NT2/D1 (cell line): ENCODE measurements around the gene AHCTF1.
A peak's percentile ranks its signal among the peaks of the same experiment; 100 is the strongest.

ENCODE experiments used
- DNase-seq: peaks from one replicate; pipeline ENCODE4 v3.0.0-alpha.2; 2011; ENCODE audit warnings: low read depth, low spot score
- H3K27me3 ChIP-seq: 2 replicates; pipeline ENCODE4 v1.6.0; 2011; ENCODE audit warnings: mild to moderate bottlenecking; ENCODE audit not compliant: insufficient read length, insufficient read depth
- H3K36me3 ChIP-seq: 2 replicates; pipeline ENCODE4 v1.6.1; 2011; ENCODE audit warnings: mild to moderate bottlenecking, low read length, mixed read lengths; ENCODE audit not compliant: insufficient read depth, insufficient read length
- H3K4me1 ChIP-seq: 2 replicates; pipeline ENCODE4 v1.5.1; 2011; ENCODE audit not compliant: insufficient read depth, insufficient read length
- H3K4me3 ChIP-seq: 2 replicates; pipeline ENCODE4 v1.5.1; 2011; ENCODE audit warnings: low read depth; ENCODE audit not compliant: insufficient read length
- H3K9ac ChIP-seq: 2 replicates; pipeline ENCODE4 v1.6.0; 2011; ENCODE audit warnings: low read depth; ENCODE audit not compliant: insufficient read length
- H3K9me3 ChIP-seq: 2 replicates; pipeline ENCODE4 v1.5.1; 2011; ENCODE audit warnings: mild to moderate bottlenecking, low read length; ENCODE audit not compliant: insufficient read depth
- SUZ12 ChIP-seq: IDR thresholded peaks from 2 replicates; pipeline ENCODE4 v1.6.1; 2011; ENCODE audit not compliant: insufficient read length, insufficient read depth; ENCODE audit errors: extremely low read depth
- YY1 ChIP-seq: IDR thresholded peaks from 2 replicates; pipeline ENCODE4 v1.6.1; 2011; ENCODE audit not compliant: insufficient read length, insufficient read depth
- ZNF274 ChIP-seq: IDR thresholded peaks from 2 replicates; pipeline ENCODE4 v1.6.1; 2011; ENCODE audit warnings: mild to moderate bottlenecking, low read depth, low read length

Gene AHCTF1, protein sequence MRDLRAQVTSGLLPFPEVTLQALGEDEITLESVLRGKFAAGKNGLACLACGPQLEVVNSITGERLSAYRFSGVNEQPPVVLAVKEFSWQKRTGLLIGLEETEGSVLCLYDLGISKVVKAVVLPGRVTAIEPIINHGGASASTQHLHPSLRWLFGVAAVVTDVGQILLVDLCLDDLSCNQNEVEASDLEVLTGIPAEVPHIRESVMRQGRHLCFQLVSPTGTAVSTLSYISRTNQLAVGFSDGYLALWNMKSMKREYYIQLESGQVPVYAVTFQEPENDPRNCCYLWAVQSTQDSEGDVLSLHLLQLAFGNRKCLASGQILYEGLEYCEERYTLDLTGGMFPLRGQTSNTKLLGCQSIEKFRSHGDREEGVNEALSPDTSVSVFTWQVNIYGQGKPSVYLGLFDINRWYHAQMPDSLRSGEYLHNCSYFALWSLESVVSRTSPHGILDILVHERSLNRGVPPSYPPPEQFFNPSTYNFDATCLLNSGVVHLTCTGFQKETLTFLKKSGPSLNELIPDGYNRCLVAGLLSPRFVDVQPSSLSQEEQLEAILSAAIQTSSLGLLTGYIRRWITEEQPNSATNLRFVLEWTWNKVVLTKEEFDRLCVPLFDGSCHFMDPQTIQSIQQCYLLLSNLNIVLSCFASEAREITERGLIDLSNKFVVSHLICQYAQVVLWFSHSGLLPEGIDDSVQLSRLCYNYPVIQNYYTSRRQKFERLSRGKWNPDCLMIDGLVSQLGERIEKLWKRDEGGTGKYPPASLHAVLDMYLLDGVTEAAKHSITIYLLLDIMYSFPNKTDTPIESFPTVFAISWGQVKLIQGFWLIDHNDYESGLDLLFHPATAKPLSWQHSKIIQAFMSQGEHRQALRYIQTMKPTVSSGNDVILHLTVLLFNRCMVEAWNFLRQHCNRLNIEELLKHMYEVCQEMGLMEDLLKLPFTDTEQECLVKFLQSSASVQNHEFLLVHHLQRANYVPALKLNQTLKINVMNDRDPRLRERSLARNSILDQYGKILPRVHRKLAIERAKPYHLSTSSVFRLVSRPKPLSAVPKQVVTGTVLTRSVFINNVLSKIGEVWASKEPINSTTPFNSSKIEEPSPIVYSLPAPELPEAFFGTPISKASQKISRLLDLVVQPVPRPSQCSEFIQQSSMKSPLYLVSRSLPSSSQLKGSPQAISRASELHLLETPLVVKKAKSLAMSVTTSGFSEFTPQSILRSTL (N-terminal part only)

DNA sequence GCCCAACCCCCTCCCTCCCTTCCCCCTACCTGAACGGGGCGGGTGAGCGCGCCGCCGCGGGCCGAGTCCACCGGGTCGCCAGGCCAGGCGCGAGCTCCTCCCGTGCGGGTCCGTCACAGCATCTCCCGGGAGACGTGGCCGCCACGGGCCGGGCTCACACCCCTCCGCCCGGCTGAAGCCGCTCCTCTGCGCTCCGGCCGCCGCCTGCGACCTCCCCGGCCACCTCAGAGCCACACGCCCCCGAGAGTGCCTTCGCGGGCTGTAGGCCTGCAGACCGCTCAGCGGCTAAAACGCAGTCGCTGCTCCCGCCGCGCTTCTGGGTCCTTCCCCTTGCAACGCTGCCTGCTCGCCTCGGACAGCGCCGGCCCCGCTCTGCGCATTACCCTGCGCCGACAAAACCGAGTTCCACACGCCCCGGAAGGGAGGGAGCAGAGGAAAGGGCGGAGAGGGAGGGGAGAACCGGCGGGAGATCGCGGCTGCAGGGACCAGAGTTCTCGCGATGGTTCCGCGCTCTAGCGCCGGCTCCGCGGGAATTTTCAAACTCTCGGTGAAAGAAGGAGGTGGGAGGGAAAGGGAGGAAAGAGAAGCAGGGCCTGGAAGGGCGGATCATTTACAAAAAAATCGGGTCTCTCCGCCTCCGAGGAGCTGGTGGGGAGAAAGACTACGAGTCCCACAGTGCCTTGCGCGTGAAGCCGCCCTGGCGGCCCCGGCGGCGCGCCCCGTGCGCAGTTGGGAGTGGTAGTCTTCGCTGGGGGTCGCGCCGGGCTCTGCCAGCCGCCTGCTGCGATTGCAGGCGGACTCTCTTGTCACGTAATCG lies at the start of gene AHCTF1:
TSS of gene AHCTF1 (minus strand) at position 400 of the 817 bp plus-strand sequence. CDS start 13,578 bp downstream, outside the sequence.
- Histone ChIP-seq H3K9ac (peak within 1 kb of the TSS; percentile 100), H3K36me3 (peaks cover 14% of the 10 kb centered on the region), H3K27me3 (no peaks in the 10 kb centered on the region), H3K4me1 (no peaks in the 10 kb centered on the region), H3K4me3 (peak within 1 kb of the TSS; percentile 99), H3K9me3 (no peaks in the 10 kb centered on the region)
- no peak for TF ChIP-seq ZNF274
- TF ChIP-seq YY1: no peak
- no peak for TF ChIP-seq SUZ12
- DNase-seq: peak; percentile 98

DNA sequence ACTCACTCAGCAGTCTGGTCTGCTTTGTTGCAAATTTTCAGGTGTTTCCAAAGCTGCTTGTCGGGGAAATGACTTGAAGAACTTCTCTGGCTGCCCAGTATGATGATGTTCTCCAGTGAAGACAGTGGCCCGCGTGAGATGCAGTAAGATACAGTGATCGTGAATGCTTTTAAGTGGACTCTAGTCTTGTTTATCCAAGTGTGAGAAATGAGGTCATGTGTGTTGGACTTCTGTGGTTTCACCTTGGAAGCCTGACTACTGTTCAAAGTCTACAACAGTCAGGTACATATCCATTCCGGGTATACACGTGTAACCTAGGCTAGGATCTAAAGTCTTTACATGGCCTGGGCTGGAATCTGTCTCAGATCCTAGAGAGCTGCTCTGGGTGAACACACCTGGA lies 47.0 kb upstream of the AHCTF1 start:
- peaks cover 93% of the 10 kb centered on the region for H3K9me3 ChIP-seq
- no peaks in the 10 kb centered on the region for H3K4me1 ChIP-seq
- no peak for TF ChIP-seq SUZ12
- TF ChIP-seq YY1: no peak
- no peak for TF ChIP-seq ZNF274
- DNase-seq: no peak
- no peak overlapping the region for H3K9ac ChIP-seq
- H3K27me3 ChIP-seq: no peaks in the 10 kb centered on the region
- H3K36me3 ChIP-seq: peaks cover 50% of the 10 kb centered on the region
- H3K4me3 ChIP-seq: no peak overlapping the region

DNA sequence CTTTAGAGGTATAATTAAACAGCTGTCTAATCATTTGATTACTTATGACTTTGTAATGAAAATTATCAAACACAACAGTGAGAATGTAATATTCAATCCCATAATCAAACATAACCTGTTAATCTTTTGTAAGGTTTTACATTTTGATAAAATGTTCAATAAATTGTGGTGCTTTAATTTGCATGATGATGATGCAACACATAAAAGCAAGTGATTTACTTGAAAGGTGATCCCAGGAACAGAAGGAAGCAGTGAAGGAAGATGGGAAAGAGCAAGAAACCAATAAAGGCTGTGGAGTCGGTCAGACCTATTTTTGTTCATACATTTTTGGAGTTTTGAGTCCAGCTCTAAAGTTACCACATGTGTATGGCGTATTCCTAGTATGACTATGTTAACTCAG lies 46.5 kb upstream of the AHCTF1 start:
- peaks cover 48% of the 10 kb centered on the region for H3K36me3 ChIP-seq
- H3K4me1 ChIP-seq: no peaks in the 10 kb centered on the region
- no peak for DNase-seq
- H3K4me3 ChIP-seq: no peak overlapping the region
- H3K27me3 ChIP-seq: no peaks in the 10 kb centered on the region
- H3K9me3 ChIP-seq: peaks cover 93% of the 10 kb centered on the region
- no peak overlapping the region for H3K9ac ChIP-seq
- TF ChIP-seq YY1: no peak
- TF ChIP-seq SUZ12: no peak

DNA sequence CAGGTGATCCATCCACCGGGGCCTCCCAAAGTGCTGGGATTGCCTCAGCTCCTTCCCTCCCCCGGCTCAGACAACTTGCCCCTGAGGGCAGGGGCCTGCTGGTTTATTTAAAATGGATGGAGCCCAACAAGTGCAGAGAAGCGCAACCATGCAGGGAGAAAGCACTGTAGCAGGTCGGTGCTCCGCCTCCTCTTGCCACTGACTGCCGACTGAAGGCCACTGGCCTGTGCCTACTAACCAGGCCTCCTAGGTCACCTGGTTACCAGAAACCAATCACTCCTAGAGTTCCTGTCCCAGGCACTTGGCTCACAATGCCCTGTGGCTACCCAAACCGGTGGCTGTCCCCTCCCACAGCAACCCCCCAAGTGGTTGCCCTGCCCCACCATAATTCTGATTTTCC lies 40.2 kb upstream of the AHCTF1 start:
- DNase-seq: no peak
- H3K36me3 ChIP-seq: peaks cover 14% of the 10 kb centered on the region
- peaks cover 91% of the 10 kb centered on the region for H3K9me3 ChIP-seq
- no peaks in the 10 kb centered on the region for H3K4me1 ChIP-seq
- no peaks in the 10 kb centered on the region for H3K27me3 ChIP-seq
- TF ChIP-seq ZNF274: no peak
- TF ChIP-seq SUZ12: no peak
- no peak for TF ChIP-seq YY1
- no peak overlapping the region for H3K4me3 ChIP-seq
- H3K9ac ChIP-seq: no peak overlapping the region

DNA sequence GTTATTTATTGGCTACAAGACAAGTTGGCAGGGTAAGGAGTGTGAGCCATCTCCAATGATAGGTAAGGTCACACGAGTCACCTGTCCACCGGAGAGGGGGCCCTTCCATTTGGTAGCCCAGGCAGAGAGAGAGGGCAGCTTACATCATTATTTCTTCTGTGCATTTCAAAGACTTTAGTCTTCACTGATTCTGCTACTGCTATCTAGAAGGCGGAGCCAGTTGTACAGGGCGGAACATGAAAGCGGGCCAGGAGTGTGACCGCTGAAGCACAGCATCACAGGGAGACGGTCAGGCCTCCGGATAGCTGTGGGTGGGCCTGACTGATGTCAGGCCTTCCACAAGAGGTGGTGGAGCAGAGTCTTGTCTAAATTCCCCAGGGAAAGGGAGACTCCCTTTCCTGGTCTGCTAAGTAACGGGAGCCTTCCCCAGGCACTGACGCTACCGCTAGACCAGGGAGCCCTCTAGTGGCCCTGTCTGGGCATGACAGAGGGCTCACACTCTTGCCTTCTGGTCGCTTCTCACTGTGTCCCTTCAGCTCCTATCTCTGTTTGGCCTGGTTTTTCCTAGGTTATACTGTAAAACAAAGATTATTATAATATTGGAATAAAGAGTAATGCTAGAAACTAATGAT lies 39.5 kb upstream of the AHCTF1 start:
- peaks cover 89% of the 10 kb centered on the region for H3K9me3 ChIP-seq
- DNase-seq: peak; percentile 49
- TF ChIP-seq SUZ12 (no peak), YY1 (no peak), ZNF274 (no peak)
- H3K27me3 ChIP-seq: no peaks in the 10 kb centered on the region
- H3K4me1 ChIP-seq: no peaks in the 10 kb centered on the region
- no peak overlapping the region for H3K9ac ChIP-seq
- no peak overlapping the region for H3K4me3 ChIP-seq
- peaks cover 16% of the 10 kb centered on the region for H3K36me3 ChIP-seq

DNA sequence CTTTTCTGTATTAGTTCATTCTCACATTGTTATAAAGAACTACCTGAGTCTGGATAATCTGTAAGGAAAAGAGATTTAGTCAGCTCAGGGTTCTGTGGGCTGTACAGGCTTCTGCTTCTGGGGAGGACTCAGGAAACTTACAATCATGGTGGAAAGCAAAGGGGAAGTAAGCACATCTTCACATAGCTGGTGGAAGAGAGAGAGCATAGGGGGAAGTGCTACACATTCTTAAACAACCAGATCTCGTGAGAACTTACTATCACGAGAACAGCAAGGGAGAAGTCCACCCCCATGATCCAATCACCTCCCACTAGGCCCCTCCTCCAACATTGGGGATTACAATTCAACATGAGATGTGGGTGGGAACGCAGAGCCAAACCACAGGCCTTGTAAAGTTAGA lies 37.9 kb upstream of the AHCTF1 start:
- peaks cover 74% of the 10 kb centered on the region for H3K9me3 ChIP-seq

More for the DNA sequence above, 37.9 kb upstream of the AHCTF1 start:
- TF ChIP-seq YY1 (no peak), SUZ12 (no peak), ZNF274 (no peak)
- no peak for DNase-seq
- Histone ChIP-seq H3K27me3 (no peaks in the 10 kb centered on the region), H3K9ac (no peak overlapping the region), H3K36me3 (peaks cover 17% of the 10 kb centered on the region), H3K4me1 (no peaks in the 10 kb centered on the region), H3K4me3 (no peak overlapping the region)
